ENCODE results near the gene RASSF8.

RASSF8 gene

DNA sequence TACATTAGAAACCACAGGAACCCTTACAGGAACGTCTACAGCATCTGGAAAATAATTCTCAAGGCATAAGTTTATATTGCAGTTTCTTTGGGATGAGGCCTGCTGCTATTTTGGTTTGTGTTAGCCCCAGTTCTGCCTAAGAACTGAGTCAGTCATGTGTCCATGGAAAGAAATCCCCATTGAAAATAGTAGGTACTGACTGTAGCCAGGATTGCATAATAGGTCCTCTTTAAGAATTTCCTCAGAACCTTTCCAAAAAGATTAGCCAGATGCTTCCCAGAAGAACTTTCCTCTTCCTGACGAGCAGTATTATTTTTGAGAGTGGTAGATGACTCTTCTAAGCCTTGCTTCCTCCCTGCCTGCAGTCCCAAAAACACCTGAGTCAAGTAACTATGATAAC lies 52.6 kb downstream of the RASSF8 start:
- no peaks in the 10 kb centered on the region for H3K36me3 ChIP-seq (ENCODE audit: insufficient read depth, low read length)
- no peaks in the 10 kb centered on the region for H4K20me1 ChIP-seq (ENCODE audit: insufficient read depth, low read length, poor library complexity, severe bottlenecking)
- H3F3A ChIP-seq (ENCODE audit: low read depth) = no peaks in the 10 kb centered on the region
- peaks cover 12% of the 10 kb centered on the region for H3K4me1 ChIP-seq (ENCODE audit: insufficient read depth, low read length, poor library complexity, severe bottlenecking)
- no peak for TF ChIP-seq EZH2phosphoT487 (IDR thresholded peaks at IDR 0.05; ENCODE audit: borderline replicate concordance)
- TF ChIP-seq CTCF (conservative IDR thresholded peaks at IDR 0.05; ENCODE audit: low read length) = no peak
- H3K9me3 ChIP-seq (ENCODE audit: insufficient read depth, low read depth, low read length) = no peaks in the 10 kb centered on the region
- no peaks in the 10 kb centered on the region for H3K27me3 ChIP-seq (ENCODE audit: insufficient read depth, low read length, poor library complexity, severe bottlenecking)
- no peak overlapping the region for H3K9ac ChIP-seq (ENCODE audit: low read depth, low read length, poor library complexity, severe bottlenecking)
- H3K79me2 ChIP-seq (ENCODE audit: insufficient read depth, low read length) = no peaks in the 10 kb centered on the region
- no peak overlapping the region for H3K4me3 ChIP-seq (ENCODE audit: low read length, poor library complexity, severe bottlenecking)
- H2AFZ ChIP-seq (ENCODE audit: low read length) = no peak overlapping the region
- H3K9me2 ChIP-seq (replicated peaks; ENCODE audit: low read depth, low read length) = no peaks in the 10 kb centered on the region
- H3K4me2 ChIP-seq (ENCODE audit: low read depth, low read length, poor library complexity, severe bottlenecking) = no peak overlapping the region

DNA sequence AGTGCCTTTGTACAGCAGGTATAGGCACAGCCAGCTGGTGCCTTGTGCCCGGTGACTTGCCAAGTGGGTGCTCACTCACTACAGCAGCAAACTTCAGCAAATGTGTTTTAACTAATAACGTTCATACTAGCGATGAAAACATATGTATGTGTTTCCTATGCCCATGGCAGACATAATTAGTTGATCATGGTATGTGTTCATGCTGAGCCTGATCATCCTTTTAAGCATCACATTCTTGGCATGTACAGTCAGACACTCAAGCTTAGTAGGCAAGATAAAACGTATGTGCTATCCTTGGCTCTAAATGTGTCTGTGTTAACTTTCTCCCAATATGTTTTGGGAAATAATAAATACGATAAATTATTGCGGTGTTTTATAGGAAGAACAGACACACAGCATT lies 55.6 kb downstream of the RASSF8 start:
- Histone ChIP-seq H3K79me2 (ENCODE audit: insufficient read depth, low read length) (no peaks in the 10 kb centered on the region), H4K20me1 (ENCODE audit: insufficient read depth, low read length, poor library complexity, severe bottlenecking) (no peaks in the 10 kb centered on the region)
- TF ChIP-seq EZH2phosphoT487 (IDR thresholded peaks at IDR 0.05; ENCODE audit: borderline replicate concordance) = no peak
- no peak for TF ChIP-seq CTCF (conservative IDR thresholded peaks at IDR 0.05; ENCODE audit: low read length)

DNA sequence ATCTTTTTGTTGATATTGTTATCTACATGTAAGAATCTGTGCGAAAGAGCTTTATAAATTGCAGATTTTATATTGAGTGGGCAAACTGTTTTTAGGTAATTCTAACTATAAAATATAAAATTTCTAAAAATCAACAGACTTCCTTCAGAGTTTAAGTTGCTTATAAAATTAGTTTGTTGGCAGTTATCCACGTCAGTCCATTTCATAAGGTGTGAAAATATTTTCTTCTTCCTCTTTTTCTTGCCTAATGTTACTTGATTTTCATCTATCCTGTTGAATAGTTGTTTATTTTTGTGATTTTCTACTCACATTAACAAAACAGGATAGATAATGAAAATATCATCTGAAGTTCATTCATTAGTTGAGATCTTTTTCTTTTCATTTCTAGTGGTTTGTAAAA lies 58.0 kb downstream of the RASSF8 start:
- TF ChIP-seq EZH2phosphoT487 (IDR thresholded peaks at IDR 0.05; ENCODE audit: borderline replicate concordance) (no peak), CTCF (conservative IDR thresholded peaks at IDR 0.05; ENCODE audit: low read length) (no peak)
- Histone ChIP-seq H3K4me3 (ENCODE audit: low read length, poor library complexity, severe bottlenecking) (no peak overlapping the region), H3K4me2 (ENCODE audit: low read depth, low read length, poor library complexity, severe bottlenecking) (no peak overlapping the region), H3F3A (ENCODE audit: low read depth) (no peaks in the 10 kb centered on the region), H3K9me2 (replicated peaks; ENCODE audit: low read depth, low read length) (no peaks in the 10 kb centered on the region), H4K20me1 (ENCODE audit: insufficient read depth, low read length, poor library complexity, severe bottlenecking) (no peaks in the 10 kb centered on the region), H3K36me3 (ENCODE audit: insufficient read depth, low read length) (no peaks in the 10 kb centered on the region), H3K27me3 (ENCODE audit: insufficient read depth, low read length, poor library complexity, severe bottlenecking) (no peaks in the 10 kb centered on the region), H3K4me1 (ENCODE audit: insufficient read depth, low read length, poor library complexity, severe bottlenecking) (peaks cover 15% of the 10 kb centered on the region), H2AFZ (ENCODE audit: low read length) (no peak overlapping the region), H3K79me2 (ENCODE audit: insufficient read depth, low read length) (no peaks in the 10 kb centered on the region), H3K9ac (ENCODE audit: low read depth, low read length, poor library complexity, severe bottlenecking) (no peak overlapping the region), H3K9me3 (ENCODE audit: insufficient read depth, low read depth, low read length) (no peaks in the 10 kb centered on the region)

More for the DNA sequence above, 55.6 kb downstream of the RASSF8 start:
- H3K36me3 ChIP-seq (ENCODE audit: insufficient read depth, low read length) = no peaks in the 10 kb centered on the region
- H3K4me1 ChIP-seq (ENCODE audit: insufficient read depth, low read length, poor library complexity, severe bottlenecking) = peaks cover 15% of the 10 kb centered on the region
- H3K9ac ChIP-seq (ENCODE audit: low read depth, low read length, poor library complexity, severe bottlenecking) = no peak overlapping the region
- no peaks in the 10 kb centered on the region for H3K27me3 ChIP-seq (ENCODE audit: insufficient read depth, low read length, poor library complexity, severe bottlenecking)
- H3K9me3 ChIP-seq (ENCODE audit: insufficient read depth, low read depth, low read length) = no peaks in the 10 kb centered on the region
- no peaks in the 10 kb centered on the region for H3F3A ChIP-seq (ENCODE audit: low read depth)
- H3K4me3 ChIP-seq (ENCODE audit: low read length, poor library complexity, severe bottlenecking) = no peak overlapping the region
- H2AFZ ChIP-seq (ENCODE audit: low read length) = no peak overlapping the region
- no peak overlapping the region for H3K4me2 ChIP-seq (ENCODE audit: low read depth, low read length, poor library complexity, severe bottlenecking)
- H3K9me2 ChIP-seq (replicated peaks; ENCODE audit: low read depth, low read length) = no peaks in the 10 kb centered on the region

Data from Loucy (cell line).